IPS-NIHi7 (cell line): ENCODE data around the gene PHF12.

Source experiments
- DNase-seq: peaks from one replicate; pipeline ENCODE4 v3.0.0; 2012; ENCODE audit warnings: mixed read lengths; ENCODE audit errors: extremely low spot score

Gene PHF12

GRCh38 chr17:28951428-28951990, at the start of gene PHF12:
Gene PHF12 (minus strand): TSS chr17:28951518. CDS start chr17:28950960, 558 bp downstream.
- peak; percentile 95 for DNase-seq

- no peak for DNase-seq
Observed at GRCh38 chr17:29000973-29001372, 49.7 kb upstream of the PHF12 start.

- DNase-seq = no peak
Observed at GRCh38 chr17:28999206-28999605, 47.9 kb upstream of the PHF12 start.

- no peak for DNase-seq
Observed at GRCh38 chr17:28997806-28998205, 46.5 kb upstream of the PHF12 start.

GRCh38 chr17:28996554-28997096, 45.3 kb upstream of the PHF12 start:
- DNase-seq = no peak

- DNase-seq = no peak
Observed at GRCh38 chr17:28993645-28994426, 42.5 kb upstream of the PHF12 start.

- DNase-seq = no peak
Observed at GRCh38 chr17:28992625-28993600, 41.6 kb upstream of the PHF12 start.

- DNase-seq = no peak
Observed at GRCh38 chr17:28992185-28992584, 40.9 kb upstream of the PHF12 start.

GRCh38 chr17:28991779-28992178, 40.5 kb upstream of the PHF12 start:
- no peak for DNase-seq

- DNase-seq = no peak
Observed at GRCh38 chr17:28989028-28989427, 37.7 kb upstream of the PHF12 start.

- no peak for DNase-seq
Observed at GRCh38 chr17:28988475-28988874, 37.2 kb upstream of the PHF12 start.

- no peak for DNase-seq
Observed at GRCh38 chr17:28986714-28987655, 35.7 kb upstream of the PHF12 start.

- peak; percentile 76 for DNase-seq
Observed at GRCh38 chr17:28985950-28986713, 34.8 kb upstream of the PHF12 start.

GRCh38 chr17:28983286-28984230, 32.2 kb upstream of the PHF12 start:
- DNase-seq = no peak

GRCh38 chr17:28982131-28982793, 30.9 kb upstream of the PHF12 start:
- DNase-seq = no peak

GRCh38 chr17:28978356-28978964, 27.1 kb upstream of the PHF12 start:
- no peak for DNase-seq

- DNase-seq = no peak
Observed at GRCh38 chr17:28977659-28978355, 26.5 kb upstream of the PHF12 start.
